Measurements from ENCODE around the gene PHB1.

- no peak for TF ChIP-seq POLR2A (IDR thresholded peaks at IDR 0.05)
- TF ChIP-seq, protein P1, sequence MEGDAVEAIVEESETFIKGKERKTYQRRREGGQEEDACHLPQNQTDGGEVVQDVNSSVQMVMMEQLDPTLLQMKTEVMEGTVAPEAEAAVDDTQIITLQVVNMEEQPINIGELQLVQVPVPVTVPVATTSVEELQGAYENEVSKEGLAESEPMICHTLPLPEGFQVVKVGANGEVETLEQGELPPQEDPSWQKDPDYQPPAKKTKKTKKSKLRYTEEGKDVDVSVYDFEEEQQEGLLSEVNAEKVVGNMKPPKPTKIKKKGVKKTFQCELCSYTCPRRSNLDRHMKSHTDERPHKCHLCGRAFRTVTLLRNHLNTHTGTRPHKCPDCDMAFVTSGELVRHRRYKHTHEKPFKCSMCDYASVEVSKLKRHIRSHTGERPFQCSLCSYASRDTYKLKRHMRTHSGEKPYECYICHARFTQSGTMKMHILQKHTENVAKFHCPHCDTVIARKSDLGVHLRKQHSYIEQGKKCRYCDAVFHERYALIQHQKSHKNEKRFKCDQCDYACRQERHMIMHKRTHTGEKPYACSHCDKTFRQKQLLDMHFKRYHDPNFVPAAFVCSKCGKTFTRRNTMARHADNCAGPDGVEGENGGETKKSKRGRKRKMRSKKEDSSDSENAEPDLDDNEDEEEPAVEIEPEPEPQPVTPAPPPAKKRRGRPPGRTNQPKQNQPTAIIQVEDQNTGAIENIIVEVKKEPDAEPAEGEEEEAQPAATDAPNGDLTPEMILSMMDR (IDR thresholded peaks at IDR 0.05), result no peak
These were observed 26.4 kb downstream of the PHB1 start for GRCh38 chr17:49388290-49388640.
